ENCODE measurements around the gene PDE8A. TPM values are rescaled to one million over a fixed set of nuclear protein-coding genes. Genes with fewer than 3 reads are reported as not detected.

The PDE8A gene
- total and polyA plus RNA-seq, 3 donors from 2014 or later, result 27.8 to 67.8 (median 67.3) TPM

- Histone ChIP-seq H3K27me3 (no peaks in the 10 kb centered on the region), H3K36me3 (ENCODE audit: low read depth, missing control alignments) (no peaks in the 10 kb centered on the region), H3K27ac (no peak overlapping the region), H3K4me3 (no peak overlapping the region), H3K9me3 (no peaks in the 10 kb centered on the region), H3K4me1 (no peaks in the 10 kb centered on the region)
- no peak for DNase-seq
- intact Hi-C loops (cut with DNase I; ENCODE audit: low total_unique reads), result loop anchor here (10.0 kb wide), 1 partner anchor 90 kb away; no protein-coding TSS in a partner anchor
- TF ChIP-seq POLR2A (IDR thresholded peaks at IDR 0.05) (no peak), CTCF (IDR thresholded peaks at IDR 0.05) (no peak)
- WGBS, 2 donors, result 54 to 88% methylated on average over 1 of the region's 1 CpG
Observed at GRCh38 chr15:85044894-85045293, 63.2 kb downstream of the PDE8A start.

GRCh38 chr15:85045615-85046014, 64.0 kb downstream of the PDE8A start:
- intact Hi-C loops (cut with DNase I; ENCODE audit: low total_unique reads), result loop anchor here (10.0 kb wide), 1 partner anchor 91 kb away; no protein-coding TSS in a partner anchor
- DNase-seq, result no peak
- WGBS, 2 donors, result 87 to 88% methylated on average over 1 of the region's 1 CpG
- TF ChIP-seq POLR2A (IDR thresholded peaks at IDR 0.05), result no peak
- no peak for TF ChIP-seq CTCF (IDR thresholded peaks at IDR 0.05)
- no peak overlapping the region for H3K27ac ChIP-seq
- no peaks in the 10 kb centered on the region for H3K4me1 ChIP-seq
- H3K4me3 ChIP-seq, result no peak overlapping the region
- H3K36me3 ChIP-seq (ENCODE audit: low read depth, missing control alignments), result no peaks in the 10 kb centered on the region
- H3K27me3 ChIP-seq, result no peaks in the 10 kb centered on the region
- H3K9me3 ChIP-seq, result no peaks in the 10 kb centered on the region

GRCh38 chr15:85047271-85047948, 65.8 kb downstream of the PDE8A start:
- H3K4me3 ChIP-seq, result no peak overlapping the region
- WGBS, 2 donors, result 69 to 74% methylated on average over 7 of the region's 7 CpGs
- no peaks in the 10 kb centered on the region for H3K4me1 ChIP-seq
- intact Hi-C loops (cut with DNase I; ENCODE audit: low total_unique reads), result loop anchor here (10.0 kb wide), 1 partner anchor 93 kb away; no protein-coding TSS in a partner anchor
- no peaks in the 10 kb centered on the region for H3K27me3 ChIP-seq
- no peak overlapping the region for H3K27ac ChIP-seq
- no peaks in the 10 kb centered on the region for H3K9me3 ChIP-seq
- no peak for TF ChIP-seq CTCF (IDR thresholded peaks at IDR 0.05)
- TF ChIP-seq POLR2A (IDR thresholded peaks at IDR 0.05), result no peak
- DNase-seq, result no peak
- no peaks in the 10 kb centered on the region for H3K36me3 ChIP-seq (ENCODE audit: low read depth, missing control alignments)

GRCh38 chr15:85048430-85048829, 66.8 kb downstream of the PDE8A start:
- H3K36me3 ChIP-seq (ENCODE audit: low read depth, missing control alignments), result no peaks in the 10 kb centered on the region
- H3K27me3 ChIP-seq, result no peaks in the 10 kb centered on the region
- H3K4me3 ChIP-seq, result no peak overlapping the region
- WGBS, 2 donors, result 73 to 80% methylated on average over 6 of the region's 6 CpGs
- H3K9me3 ChIP-seq, result no peaks in the 10 kb centered on the region
- no peak overlapping the region for H3K27ac ChIP-seq
- TF ChIP-seq CTCF (IDR thresholded peaks at IDR 0.05), result no peak
- TF ChIP-seq POLR2A (IDR thresholded peaks at IDR 0.05), result no peak
- no peaks in the 10 kb centered on the region for H3K4me1 ChIP-seq
- no peak for DNase-seq
- intact Hi-C loops (cut with DNase I; ENCODE audit: low total_unique reads), result loop anchor here (10.0 kb wide), 1 partner anchor 94 kb away; no protein-coding TSS in a partner anchor

GRCh38 chr15:85049805-85050204, 68.1 kb downstream of the PDE8A start:
- Histone ChIP-seq H3K4me3 (no peak overlapping the region), H3K9me3 (no peaks in the 10 kb centered on the region), H3K4me1 (no peaks in the 10 kb centered on the region), H3K27me3 (no peaks in the 10 kb centered on the region), H3K27ac (no peak overlapping the region), H3K36me3 (ENCODE audit: low read depth, missing control alignments) (no peaks in the 10 kb centered on the region)
- intact Hi-C loops (cut with DNase I; ENCODE audit: low total_unique reads), result loop anchor here (10.0 kb wide), 1 partner anchor 95 kb away; no protein-coding TSS in a partner anchor
- DNase-seq, result no peak
- TF ChIP-seq POLR2A (IDR thresholded peaks at IDR 0.05) (no peak), CTCF (IDR thresholded peaks at IDR 0.05) (no peak)
